NB4 (cell line): ENCODE results near the gene EPHA10.
"Not testable (repeated sequence)": the region's sequence is repeated elsewhere in the genome, so short reads cannot be mapped to it uniquely, and the experiment has no call there.

Source experiments
- POLR2A ChIP-seq: IDR thresholded peaks from 2 replicates; pipeline ENCODE4 v1.6.1; 2011; ENCODE audit warnings: mild to moderate bottlenecking; ENCODE audit not compliant: insufficient read length; ENCODE audit errors: extremely low read depth
- TF ChIP-seq, protein P1 (sequence below): IDR thresholded peaks from one replicate; pipeline ENCODE4 v1.5.1; 2012; ENCODE audit warnings: low read depth, low read length
- TF ChIP-seq, protein P2 (sequence below): IDR thresholded peaks from 2 replicates; pipeline ENCODE4 v1.6.1; 2011; ENCODE audit warnings: low read depth, low read length

DNA sequence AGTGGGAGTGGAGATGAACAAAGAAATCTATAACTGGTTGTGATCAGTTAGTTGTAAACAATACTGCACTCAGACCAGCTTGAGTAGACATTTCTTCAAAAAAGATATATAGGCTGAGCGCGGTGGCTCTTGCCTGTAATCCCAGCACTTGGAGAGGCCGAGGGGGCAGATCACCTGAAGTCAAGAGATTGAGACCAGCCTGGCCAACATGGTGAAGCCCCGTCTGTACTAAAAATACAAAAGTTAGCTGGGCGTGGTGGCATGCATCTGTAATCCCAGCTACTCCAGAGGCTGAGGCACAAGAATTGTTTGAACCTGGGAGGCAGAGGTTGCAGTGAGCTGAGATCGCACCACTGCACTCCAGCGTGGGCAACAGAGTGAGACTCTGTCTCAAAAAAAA is 26.9 kb downstream of the EPHA10 start:
- TF ChIP-seq, protein P1, sequence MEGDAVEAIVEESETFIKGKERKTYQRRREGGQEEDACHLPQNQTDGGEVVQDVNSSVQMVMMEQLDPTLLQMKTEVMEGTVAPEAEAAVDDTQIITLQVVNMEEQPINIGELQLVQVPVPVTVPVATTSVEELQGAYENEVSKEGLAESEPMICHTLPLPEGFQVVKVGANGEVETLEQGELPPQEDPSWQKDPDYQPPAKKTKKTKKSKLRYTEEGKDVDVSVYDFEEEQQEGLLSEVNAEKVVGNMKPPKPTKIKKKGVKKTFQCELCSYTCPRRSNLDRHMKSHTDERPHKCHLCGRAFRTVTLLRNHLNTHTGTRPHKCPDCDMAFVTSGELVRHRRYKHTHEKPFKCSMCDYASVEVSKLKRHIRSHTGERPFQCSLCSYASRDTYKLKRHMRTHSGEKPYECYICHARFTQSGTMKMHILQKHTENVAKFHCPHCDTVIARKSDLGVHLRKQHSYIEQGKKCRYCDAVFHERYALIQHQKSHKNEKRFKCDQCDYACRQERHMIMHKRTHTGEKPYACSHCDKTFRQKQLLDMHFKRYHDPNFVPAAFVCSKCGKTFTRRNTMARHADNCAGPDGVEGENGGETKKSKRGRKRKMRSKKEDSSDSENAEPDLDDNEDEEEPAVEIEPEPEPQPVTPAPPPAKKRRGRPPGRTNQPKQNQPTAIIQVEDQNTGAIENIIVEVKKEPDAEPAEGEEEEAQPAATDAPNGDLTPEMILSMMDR: not testable (repeated sequence)
- TF ChIP-seq, protein P2, sequence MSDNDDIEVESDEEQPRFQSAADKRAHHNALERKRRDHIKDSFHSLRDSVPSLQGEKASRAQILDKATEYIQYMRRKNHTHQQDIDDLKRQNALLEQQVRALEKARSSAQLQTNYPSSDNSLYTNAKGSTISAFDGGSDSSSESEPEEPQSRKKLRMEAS: not testable (repeated sequence)
- not testable (repeated sequence) for TF ChIP-seq POLR2A
